GM19372 (cell line): ENCODE data around the gene PPP4R1.

Experiments used
- ATAC-seq: cut with Tn5 transposase; IDR thresholded peaks from one replicate; pipeline ENCODE4 v1.9.1; 2021; ENCODE audit warnings: mild to moderate bottlenecking, low read depth, moderate library complexity; ENCODE audit not compliant: unreplicated experiment

Gene PPP4R1

GRCh38 chr18:9557250-9557943 lies 57.0 kb downstream of the PPP4R1 start:
- no peak for ATAC-seq

DNA sequence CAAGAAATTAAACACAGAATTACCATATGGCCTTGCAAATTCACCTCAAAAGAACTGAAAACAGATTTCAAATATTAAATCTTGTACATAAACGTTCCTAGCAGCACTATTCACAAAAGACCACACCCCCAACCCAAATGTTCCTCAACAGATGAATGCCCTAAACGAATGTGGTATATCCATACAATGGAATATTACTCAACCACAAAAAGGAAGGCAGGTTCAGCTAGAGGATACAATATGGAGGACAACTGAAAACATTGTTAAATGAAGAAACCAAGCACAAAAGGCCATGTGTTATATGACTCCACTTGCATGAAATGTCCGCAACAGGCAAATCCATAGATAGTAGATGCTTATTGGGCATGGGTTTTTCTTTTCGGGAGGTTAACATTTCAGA lies 61.7 kb downstream of the PPP4R1 start:
- ATAC-seq = no peak

DNA sequence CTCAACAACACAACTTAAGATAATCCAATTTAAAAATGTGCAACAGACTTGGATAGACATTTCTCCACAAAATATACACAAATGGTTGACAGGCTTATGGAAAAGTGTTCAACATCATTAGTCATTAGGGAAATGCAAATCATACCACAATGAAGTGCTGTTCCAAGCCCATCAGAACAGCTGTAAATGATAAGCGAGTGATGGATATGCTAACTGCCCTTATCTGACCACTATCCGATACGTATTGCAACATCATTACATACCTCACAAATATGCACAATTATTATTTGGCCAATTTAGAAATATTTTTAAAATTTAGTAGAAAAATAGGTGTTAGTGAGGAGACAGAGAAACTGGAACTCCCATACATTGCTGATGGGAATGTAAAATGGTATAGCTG lies 62.2 kb downstream of the PPP4R1 start:
- ATAC-seq = no peak

- no peak for ATAC-seq
Measured at GRCh38 chr18:9550429-9550828, 63.9 kb downstream of the PPP4R1 start.

DNA sequence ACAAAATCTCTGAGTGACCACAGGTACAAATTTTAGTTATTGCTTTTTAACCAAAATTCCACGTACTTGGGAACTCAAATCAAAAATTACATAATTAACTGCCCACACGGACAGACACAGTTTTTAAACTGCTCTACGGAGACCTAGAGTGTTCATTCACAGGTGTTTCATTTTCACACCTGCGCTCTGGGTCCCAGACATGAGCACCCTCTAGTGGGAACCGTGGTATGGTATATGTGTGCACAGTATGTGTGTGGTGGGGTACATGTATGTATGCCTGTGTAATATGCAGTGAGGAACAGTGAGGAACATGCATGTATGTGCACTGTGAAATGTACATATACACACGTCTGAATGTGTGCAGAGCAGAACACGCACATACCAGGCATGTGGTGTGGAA lies 65.0 kb downstream of the PPP4R1 start:
- ATAC-seq = no peak

DNA sequence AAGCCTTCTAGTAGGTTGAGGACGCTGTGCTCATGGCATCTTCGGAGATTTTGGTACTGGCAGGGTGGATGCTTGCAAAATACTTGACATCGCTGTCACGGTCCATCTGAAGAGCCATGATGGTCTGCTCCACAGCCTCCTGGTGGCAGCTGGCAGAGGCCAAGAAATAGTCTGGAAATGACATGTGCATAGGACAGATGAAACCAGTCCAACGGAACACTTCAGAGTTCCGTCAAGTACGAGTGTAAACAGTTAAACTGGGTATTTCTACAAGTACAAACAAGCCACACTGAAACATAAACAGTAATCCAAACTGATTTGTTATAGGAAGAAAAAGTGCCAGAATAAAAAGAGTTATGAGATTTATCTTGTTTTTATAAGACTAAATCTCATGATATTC lies 66.6 kb downstream of the PPP4R1 start:
- no peak for ATAC-seq

DNA sequence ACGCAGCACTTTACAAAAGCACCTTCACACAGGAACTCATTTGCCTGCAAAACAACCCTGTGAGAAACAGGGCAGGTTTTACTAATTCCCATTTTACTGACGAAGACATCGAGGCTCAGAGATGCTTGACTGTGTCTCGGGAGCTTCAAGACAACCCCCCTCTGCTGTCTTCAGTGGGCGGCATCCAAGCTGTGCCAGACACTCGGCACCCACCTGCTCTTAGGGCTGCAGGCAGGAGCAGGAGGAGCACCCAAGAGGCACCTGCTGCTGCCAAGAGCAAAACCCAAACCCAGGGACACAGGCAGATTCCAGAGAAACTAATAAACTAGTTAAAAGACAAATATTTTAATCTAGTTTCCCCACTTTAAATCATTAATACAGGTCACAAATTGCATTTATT lies 67.9 kb downstream of the PPP4R1 start:
- ATAC-seq = no peak

DNA sequence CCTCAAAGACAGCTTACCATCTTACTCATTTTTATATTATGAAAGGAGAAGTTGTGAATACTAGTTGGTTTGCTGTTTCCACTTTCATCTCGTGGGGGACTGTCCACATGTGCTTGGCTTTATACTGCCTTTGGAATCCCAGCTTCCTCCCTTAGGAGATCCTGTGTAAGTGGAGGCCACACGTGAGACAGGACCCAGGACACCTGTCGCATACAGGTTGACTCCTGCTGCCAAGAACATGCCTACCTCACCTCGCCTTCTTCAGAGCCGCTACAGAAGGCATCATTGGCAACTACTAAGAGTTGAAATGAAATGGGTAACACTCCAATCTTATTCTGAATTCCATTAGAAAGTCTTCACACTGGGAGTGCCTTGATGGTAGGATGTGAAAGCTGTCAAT lies 69.3 kb downstream of the PPP4R1 start:
- no peak for ATAC-seq

DNA sequence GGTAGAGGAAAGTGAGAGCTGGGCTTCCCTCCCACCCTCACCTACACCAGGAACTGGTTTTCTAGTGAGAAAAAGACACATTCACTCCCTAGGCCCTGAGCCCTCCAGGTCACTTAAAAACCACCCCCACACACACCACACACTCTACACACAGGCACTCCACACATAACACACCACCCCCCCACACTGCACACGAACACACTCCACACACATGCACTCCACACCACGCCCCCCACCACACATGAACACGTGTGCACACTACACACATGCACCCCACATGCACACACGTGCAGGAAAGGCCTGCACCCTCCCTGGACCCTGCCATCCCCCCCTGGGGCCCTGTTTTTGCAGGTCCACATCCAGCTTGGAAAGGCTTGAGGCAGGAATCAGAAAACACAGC lies 71.4 kb downstream of the PPP4R1 start:
- ATAC-seq = no peak

GRCh38 chr18:9539938-9540337 lies 74.4 kb downstream of the PPP4R1 start:
- ATAC-seq = no peak

DNA sequence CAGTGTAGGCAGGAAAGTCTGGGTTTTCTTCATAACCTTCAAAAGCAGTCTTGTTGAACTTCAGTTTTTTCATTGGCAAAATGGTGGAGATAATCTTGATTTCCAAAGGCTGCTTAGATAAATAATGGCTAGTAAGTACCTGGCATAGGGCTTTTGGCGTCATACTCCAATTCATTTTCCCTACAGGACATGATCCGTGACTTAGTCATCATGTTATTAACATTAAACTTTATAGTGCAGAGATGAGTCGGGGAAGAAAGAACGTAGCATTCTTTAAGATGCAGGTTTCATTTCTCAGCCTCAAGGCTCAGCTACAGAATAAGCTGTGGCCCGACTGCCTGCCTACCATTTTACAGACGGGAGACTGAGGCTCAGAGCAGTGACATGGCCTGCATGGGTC lies 75.1 kb downstream of the PPP4R1 start:
- no peak for ATAC-seq

DNA sequence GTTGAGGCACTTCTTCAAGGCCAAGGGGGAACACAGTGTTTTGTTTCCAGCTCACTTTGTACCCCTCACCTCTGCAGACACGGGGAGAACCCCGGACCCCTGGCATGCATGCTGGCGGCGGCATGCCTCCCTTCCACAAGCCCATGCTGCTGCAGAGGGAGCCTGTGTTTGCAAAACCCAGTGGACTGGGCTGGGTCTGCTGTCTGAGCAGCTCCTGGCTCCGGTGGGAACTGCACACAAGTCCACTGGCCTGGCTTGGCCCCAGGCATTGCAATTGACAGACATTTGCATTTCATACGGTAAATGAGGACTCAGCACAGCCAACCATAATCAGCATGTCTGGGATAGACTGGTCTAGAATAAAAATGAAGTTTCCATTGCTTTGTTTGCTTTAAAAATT lies 76.7 kb downstream of the PPP4R1 start:
- no peak for ATAC-seq

DNA sequence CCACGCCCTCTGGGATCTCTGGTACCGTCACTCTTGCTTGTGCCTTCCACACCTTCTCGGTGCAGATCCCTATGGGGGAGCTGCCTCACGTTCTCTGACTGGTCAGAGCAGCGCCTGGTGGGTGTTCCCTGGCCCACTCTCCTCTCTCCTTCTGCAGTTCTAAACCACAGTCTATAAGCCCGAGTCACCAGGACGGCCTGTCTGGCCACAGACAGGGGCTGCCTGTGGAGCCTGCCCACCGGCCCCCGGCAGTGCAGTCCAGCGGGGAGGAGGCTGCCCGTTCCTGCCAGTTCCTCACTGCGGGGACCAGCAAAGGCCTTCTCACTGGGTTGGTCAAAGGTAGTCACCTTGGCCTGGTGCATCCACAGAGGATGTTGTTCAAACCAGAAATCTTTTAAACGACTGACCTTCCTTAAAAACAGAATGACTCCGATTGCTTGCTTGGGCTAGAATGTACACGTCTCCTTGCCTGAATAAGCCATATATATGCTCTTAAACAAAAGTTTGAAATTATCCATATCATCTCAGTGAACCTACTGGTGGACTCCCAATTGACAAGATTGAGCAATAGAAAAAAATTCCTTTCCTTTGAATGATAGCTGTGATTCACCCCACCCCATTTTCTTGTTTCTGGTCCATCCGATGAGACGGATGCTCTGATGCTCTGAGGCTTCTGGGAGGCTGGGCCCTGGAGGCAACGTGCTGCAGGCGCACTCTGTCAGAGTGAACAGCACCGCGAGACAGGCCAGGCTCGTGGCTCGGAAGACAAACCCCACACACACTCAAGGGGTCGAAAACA lies 77.8 kb downstream of the PPP4R1 start:
- ATAC-seq = no peak

DNA sequence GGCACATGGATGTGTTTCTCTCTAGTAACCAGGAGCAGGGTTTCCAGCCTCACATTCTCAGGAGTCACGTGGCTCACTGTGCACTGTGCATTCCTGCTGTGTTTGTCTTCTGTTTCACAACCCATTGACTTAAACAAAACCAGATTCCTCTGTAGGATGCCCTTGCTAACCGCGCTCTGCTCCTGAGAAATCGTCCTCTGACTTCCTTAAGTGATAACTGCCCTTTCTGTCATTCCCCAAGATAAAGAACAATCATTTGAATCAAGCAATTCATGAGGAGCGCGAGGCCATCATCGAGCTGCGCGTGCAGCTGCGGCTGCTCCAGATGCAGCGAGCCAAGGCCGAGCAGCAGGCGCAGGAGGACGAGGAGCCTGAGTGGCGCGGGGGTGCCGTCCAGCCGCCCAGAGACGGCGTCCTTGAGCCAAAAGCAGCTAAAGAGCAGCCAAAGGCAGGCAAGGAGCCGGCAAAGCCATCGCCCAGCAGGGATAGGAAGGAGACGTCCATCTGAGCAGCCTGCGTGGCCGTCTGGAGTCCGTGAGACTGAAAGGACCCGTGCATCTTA lies 78.8 kb downstream of the PPP4R1 start:
- no peak for ATAC-seq

GRCh38 chr18:9534844-9535243 lies 79.5 kb downstream of the PPP4R1 start:
- ATAC-seq = no peak

GRCh38 chr18:9531791-9532410 lies 82.5 kb downstream of the PPP4R1 start:
- ATAC-seq = no peak

DNA sequence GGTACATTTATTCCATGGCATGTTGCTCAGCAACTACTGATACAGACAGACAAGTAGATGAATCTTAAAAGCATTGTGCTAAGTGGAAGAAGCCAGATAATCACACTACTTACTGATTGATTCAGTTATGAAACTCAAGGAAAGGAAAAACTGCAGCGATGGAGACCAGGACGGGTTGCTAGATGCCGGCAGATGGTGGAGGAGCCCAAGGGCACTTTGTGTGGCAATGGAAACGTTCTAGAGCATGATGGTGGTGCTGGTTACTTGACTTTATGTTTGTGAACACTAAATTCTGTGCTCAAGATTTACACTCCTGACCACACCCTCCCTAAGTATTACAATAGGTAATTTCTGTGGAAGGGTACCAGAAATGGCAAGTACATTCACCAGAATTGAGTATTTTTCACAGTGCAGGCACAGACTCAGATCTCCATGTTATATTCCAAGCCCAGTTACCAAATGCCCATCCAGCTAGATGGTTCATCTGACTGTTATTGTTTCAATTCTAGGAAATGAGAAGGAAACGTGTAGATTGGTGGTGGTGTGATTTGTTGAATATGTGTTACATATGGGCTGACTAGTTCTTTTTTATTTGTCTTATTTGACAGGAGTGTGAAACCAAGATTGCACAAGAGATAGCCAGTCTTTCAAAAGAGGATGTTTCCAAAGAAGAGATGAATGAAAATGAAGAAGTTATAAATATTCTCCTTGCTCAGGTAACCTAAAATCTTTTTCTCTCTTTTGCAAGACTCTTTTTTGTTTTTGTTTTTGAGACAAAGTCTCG lies 83.9 kb downstream of the PPP4R1 start:
- no peak for ATAC-seq

DNA sequence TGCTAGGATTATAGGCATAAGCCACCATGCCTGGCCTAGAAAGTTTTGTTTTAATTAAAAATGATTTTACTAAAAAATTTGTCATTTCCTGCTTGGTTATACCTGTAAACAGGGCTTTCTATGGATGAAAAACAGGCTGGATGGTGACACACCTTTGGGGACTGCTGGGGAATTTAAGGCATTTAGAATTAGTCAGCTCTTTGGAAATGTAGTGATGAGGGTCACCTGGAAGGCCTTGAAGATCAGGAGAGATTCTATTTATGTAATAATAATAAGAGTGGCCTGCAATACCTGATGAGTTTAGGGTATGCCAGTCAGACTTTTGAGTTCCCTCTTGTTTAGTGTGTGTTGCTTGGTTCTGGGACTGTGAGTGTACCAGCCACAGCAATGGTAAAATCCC lies 87.9 kb downstream of the PPP4R1 start:
- no peak for ATAC-seq

GRCh38 chr18:9522952-9523351 lies 91.4 kb downstream of the PPP4R1 start:
- no peak for ATAC-seq

GRCh38 chr18:9521770-9522169 lies 92.6 kb downstream of the PPP4R1 start:
- ATAC-seq = no peak

DNA sequence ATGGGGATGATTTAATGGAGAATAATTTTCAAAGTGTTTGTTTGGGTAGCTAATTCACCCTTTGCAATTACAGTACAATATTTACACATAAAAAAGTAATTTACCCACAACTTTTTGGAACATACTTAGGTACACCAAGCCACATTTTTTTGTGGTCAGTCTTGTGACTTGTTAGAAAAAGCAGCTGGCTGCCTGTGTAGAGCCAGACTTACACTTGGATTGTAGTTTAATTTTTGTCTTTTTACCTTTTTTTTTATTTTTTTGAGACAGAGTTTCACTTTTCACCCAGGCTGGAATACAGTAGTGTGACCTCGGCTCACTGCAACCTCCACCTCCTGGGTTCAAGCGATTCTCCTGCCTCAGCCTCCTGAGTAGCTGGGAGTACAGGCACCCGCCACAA lies 93.7 kb downstream of the PPP4R1 start:
- no peak for ATAC-seq
